HEK293T (cell line): ENCODE measurements around the gene ZNF280A.

Source experiments
- ARNT ChIP-seq: fragments of 450-650 bp; IDR thresholded peaks from 2 replicates; pipeline ENCODE4 v1.6.1; 2017; ENCODE audit warnings: mild to moderate bottlenecking
- BHLHE40 ChIP-seq: fragments of 450-650 bp; IDR thresholded peaks from 2 replicates; pipeline ENCODE4 v1.6.1; 2016; ENCODE audit warnings: mild to moderate bottlenecking, moderate library complexity, borderline replicate concordance
- ELF4 ChIP-seq: fragments of 450-650 bp; IDR thresholded peaks from 2 replicates; pipeline ENCODE4 v1.6.1; 2017; ENCODE audit warnings: antibody characterized with exemption
- FOXA1 ChIP-seq: fragments of 450-650 bp; IDR thresholded peaks from 2 replicates; pipeline ENCODE4 v1.6.1; 2016; ENCODE audit warnings: mild to moderate bottlenecking
- HDGF ChIP-seq: fragments of 450-650 bp; IDR thresholded peaks from 2 replicates; pipeline ENCODE4 v1.6.1; 2017; ENCODE audit warnings: antibody characterized with exemption, borderline replicate concordance
- L3MBTL2 ChIP-seq: fragments of 450-650 bp; conservative IDR thresholded peaks from 2 replicates; pipeline ENCODE4 v1.6.1; 2016; ENCODE audit warnings: mild to moderate bottlenecking
- NFRKB ChIP-seq: fragments of 450-650 bp; IDR thresholded peaks from 2 replicates; pipeline ENCODE4 v1.6.1; 2016; ENCODE audit warnings: mild to moderate bottlenecking, moderate library complexity
- PKNOX1 ChIP-seq: fragments of 450-650 bp; IDR thresholded peaks from 2 replicates; pipeline ENCODE4 v1.6.1; 2016
- SP1 ChIP-seq: fragments of 450-650 bp; IDR thresholded peaks from 2 replicates; pipeline ENCODE4 v1.6.1; 2017
- SUZ12 ChIP-seq: fragments of 450-650 bp; IDR thresholded peaks from 2 replicates; pipeline ENCODE4 v1.6.1; 2016; ENCODE audit warnings: mild to moderate bottlenecking
- TARDBP ChIP-seq: fragments of 450-650 bp; IDR thresholded peaks from 2 replicates; pipeline ENCODE4 v1.6.1; 2016
- ZNF384 ChIP-seq: fragments of 450-650 bp; IDR thresholded peaks from 2 replicates; pipeline ENCODE4 v1.6.1; 2016

- TF ChIP-seq ELF4 (no peak), PKNOX1 (no peak), TARDBP (no peak), ARNT (no peak), HDGF (no peak), SUZ12 (no peak), L3MBTL2 (no peak), NFRKB (no peak), BHLHE40 (no peak), FOXA1 (no peak), ZNF384 (no peak), SP1 (no peak)
Measured at GRCh38 chr22:22548317-22548716, 28.2 kb upstream of the ZNF280A start.
